ENCODE results near the gene ARRDC4.

Gene ARRDC4, protein sequence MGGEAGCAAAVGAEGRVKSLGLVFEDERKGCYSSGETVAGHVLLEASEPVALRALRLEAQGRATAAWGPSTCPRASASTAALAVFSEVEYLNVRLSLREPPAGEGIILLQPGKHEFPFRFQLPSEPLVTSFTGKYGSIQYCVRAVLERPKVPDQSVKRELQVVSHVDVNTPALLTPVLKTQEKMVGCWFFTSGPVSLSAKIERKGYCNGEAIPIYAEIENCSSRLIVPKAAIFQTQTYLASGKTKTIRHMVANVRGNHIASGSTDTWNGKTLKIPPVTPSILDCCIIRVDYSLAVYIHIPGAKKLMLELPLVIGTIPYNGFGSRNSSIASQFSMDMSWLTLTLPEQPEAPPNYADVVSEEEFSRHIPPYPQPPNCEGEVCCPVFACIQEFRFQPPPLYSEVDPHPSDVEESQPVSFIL

DNA sequence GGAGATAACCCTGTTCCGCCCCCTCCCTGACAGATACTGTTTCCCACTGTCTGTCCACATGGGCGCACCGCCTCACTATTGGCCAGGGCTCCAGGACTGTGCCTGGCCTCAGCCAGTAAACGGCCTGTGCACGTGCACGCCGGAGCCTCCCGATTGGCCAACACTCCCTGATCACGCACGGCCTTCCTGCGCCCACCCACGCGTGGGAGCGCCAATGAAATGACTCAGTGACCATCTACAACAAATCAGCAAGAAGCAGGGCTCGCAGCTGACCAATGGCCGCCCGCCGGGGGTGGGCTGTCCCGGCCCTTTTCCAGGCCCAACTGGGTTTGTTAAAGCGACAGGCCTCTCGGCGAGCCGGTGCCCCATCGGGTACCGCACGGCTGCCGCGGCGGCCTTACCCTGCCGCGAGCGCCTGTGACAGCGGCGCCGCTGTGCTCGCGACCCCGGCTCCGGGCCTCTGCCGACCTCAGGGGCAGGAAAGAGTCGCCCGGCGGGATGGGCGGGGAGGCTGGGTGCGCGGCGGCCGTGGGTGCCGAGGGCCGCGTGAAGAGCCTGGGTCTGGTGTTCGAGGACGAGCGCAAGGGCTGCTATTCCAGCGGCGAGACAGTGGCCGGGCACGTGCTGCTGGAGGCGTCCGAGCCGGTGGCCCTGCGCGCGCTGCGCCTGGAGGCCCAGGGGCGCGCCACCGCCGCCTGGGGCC, at the start of gene ARRDC4:
Gene ARRDC4 (plus strand): TSS at position 340 of the 703 bp plus-strand sequence. CDS start 159 bp downstream, at position 499.
- peak; percentile 99 for DNase-seq (ENCODE audit: low read depth, low spot score)

DNA sequence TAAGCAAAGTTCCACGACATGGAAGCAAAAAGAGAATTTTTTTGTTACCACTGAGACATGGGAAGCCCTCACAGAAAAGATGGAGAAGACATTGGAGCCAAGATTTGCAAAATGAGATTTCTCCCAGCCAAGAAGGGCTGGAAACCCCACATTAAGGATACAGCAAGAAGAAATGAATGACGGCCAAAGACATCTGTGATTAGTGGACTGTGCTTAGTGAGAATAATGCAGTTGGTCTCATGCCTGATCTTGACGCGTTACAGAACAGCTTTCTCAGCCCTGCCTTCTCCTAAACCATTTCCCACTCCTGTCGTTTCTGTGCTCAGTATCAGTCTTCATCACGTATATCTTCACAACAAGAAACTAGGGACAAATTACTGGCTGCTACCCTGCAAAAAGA, 45.8 kb upstream of the ARRDC4 start:
- no peak for DNase-seq (ENCODE audit: low read depth, low spot score)

DNA sequence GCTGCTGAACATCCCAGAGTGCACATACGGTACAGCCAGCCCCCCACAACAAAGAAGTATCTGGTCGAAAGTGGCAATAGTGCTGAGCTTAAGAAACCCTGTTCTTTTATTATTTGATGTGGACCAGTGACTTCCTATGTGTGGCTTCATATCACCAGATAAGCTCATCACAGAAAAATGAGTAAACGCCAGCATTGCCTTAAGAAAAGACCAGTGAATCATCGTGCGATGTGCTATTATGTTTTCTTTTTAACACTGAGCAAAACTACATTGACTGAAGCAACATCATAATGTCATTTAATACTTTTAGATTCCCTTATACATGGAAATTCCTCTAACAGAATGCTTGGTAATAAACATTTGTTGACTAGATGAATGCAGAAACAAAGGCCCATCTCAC, 45.2 kb upstream of the ARRDC4 start:
- no peak for DNase-seq (ENCODE audit: low read depth, low spot score)

DNA sequence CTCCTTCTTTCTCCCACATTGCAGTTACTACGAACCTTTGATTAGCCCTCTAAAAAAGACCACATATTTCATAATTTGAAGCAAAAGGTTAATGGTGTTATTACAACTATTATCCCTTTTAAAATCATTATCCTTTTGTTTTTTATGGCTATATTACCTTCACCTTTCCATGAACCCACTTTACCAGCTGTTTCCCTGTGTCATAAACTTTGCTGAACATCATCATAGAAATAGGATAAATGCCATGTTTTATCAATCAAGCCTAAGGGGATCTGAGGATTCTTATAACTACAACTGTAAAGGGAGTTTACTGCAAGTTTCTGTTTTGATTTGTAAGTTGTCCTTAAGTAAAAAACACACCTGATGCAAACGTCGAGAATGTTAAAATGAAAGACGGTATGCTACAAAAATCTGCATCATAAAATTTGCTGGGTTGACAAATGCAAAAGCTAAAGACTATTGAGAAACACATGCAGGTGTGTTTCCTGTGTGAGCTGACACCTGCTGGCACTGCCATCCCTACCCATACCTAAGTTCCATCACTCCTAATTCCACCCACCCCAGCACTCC, 39.1 kb upstream of the ARRDC4 start:
- no peak for DNase-seq (ENCODE audit: low read depth, low spot score)

DNA sequence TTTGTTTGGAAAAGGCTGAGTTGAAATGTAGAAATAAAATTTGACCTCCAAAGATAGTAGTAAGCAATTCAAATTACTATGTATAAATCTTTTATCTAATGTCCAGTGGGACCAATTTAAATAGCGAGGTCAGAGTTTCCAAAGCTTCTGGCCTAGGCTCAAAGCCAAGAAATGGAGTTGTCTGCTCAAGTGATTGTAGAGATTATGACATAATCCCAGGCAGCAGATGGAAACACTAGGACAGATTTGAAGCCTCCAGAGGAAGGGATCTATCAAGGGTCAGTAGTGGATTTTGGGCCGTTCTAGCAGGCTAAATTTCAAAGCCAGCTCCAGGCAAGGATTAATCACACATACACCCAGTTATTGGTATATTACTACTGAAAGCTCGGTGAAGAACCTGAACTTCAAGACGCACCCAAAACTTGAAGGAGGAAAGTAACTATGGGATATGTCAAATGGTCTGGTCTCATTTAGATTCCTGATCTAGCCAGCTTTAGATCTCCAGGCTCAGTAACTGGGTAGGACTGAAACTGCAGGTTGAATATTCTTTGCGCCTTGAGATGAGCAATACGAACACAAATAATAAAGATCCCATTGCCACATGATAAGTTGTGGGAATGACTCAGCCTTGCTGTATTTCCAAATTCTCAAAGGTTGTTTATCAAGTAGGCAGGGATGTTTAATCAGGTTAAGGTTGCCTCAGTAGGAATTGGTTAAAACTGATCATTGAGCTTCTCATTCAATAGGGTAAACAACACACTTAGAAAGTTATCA, 30.9 kb upstream of the ARRDC4 start:
- DNase-seq (ENCODE audit: low read depth, low spot score), result no peak

DNA sequence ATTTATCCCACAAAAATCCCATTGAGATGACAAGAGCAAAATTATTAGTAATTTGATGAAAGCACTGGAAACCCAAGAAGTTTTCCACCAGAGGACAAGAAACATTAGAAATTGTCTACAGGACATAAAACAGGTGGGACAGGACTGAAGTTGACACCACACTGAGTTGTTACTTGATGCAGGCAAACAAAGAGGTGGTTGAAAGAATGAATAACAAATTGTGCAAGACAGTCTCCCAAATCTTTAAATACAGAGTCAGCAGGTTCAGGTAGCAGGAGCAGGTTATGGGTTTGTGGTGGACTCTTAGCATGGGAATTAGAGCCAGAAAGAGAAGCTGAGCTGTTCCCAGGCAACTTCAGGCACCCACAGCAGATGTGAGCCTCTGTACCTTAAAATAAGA, 30.3 kb upstream of the ARRDC4 start:
- DNase-seq (ENCODE audit: low read depth, low spot score), result no peak

DNA sequence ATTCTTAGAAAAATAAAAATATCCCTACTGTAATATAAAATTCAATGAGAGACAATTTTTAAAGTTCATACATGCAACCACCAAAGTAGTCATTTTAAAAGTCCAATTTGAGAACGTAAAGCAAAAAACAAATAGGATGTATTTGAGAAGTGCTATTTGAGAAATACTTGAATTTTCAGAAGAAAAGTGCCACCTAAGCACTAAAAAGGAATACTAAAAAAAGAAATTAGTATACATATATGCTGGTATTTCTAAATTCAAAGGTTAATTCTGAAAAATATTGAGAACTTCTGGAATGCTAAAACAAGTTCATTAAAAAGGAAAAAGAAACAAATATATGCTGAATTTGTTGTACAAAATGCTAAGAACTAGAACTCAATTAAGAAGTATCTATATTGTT, 29.2 kb upstream of the ARRDC4 start:
- DNase-seq (ENCODE audit: low read depth, low spot score), result no peak

DNA sequence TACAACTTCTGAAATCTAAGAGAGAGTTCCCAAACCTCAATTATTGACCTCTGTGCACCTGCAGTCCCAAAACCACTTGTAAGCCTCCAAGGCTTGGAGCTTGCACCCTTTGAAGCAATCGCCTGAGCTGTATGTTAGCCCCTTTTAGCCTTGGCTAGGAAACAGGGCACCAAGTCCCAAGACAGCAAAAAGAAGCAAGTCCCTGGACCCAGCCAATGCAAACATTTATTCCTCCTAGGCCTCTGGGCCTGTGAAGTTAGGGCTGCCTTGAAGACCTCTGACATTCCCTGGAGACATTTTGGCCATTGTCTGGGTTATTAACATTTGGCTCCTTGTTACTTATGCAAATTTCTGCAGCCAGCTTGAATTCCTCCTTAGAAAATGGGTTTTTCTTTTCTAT, 26.9 kb upstream of the ARRDC4 start:
- DNase-seq (ENCODE audit: low read depth, low spot score), result no peak

DNA sequence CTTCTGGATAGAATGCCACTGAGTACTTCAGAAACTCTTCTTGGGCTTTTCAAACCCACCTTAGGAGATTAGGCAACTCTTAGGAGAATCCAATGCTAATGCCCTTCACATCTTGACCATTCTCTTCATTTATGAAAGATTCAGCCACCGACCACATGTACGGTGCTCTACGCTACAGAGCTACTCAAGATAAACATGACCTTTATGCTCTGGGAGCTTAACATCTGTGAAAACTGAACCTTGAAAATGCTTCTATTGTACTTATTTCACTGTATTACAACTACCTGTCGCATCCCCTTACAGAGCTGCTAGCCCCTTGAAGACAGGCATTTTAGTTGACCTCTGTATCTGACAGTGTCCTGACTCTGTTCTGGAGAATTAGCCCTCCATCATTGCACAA, 19.5 kb upstream of the ARRDC4 start:
- DNase-seq (ENCODE audit: low read depth, low spot score), result no peak

DNA sequence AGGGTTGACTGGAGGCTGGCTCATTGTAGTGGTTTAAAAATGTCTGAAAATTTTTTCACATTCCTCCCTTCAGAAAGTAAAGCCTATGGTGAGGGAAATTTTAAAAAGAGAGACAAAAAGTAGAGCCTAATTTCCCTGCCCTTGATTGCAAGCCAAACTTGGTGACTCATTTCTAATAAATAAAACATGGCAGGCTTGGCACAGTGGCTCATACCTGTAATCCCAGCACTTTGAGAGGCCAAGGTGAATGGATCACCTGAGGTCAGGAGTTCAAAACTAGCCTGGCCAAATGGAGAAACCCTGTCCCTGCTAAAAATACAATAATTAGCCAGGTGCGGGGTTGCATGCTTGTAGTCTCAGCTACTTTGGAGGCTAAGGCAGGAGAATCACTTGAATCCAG, 18.9 kb upstream of the ARRDC4 start:
- no peak for DNase-seq (ENCODE audit: low read depth, low spot score)

DNA sequence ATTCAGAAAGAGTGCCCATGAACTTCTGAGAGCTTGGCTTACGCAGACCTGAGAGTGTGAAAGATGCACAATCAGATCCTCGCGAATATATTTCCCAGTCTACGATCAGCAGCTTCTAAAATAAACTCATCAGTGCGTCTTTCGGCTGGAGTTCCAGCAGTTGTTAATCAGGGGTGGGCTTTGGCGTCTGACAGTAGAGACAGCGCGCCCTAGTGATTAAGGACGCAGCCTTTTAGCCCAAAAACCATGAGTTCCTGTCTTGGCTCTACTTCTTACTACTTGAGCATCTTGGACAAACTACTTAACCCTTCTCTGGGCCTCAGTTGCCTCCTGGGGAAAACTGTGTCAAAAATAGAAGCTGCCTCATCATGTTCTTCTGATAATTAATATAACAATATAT, 15.8 kb upstream of the ARRDC4 start:
- DNase-seq (ENCODE audit: low read depth, low spot score), result no peak

DNA sequence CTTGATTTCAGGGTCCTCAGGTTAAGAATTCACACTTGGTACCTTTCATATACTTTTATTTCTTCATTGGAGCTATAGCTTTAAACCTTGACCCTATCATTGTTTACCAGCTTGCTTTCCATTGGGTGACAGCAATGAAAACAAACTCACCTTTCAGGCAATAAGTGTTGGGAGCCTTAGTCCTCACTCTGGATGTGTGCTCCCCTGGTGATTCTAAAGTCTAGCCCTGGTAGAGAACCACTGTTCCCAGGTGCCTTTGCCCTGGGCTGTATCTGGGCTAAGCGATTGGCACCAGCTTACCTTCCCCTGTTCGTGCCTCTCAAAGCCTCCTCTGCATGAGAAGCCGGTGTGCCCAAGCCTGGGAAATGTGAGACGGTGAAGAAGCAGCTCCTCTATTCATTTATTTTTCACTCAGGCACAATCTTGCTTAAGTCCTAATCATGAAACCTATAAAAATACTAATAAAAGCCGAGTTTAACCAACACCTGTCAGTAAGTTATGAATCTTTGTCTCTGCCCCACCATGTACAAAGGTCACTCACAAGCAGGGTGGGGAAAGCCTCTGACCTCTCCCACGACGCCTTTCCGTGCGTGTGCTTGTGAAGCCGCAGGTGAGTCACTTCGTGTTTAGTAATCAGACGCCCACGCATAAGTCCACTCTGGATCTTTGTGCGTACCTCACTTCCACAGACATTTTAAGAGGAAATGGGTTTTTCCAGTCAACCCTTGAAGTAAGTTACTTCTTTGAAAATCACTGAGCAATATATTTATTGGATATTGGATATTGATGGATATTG, 12.8 kb upstream of the ARRDC4 start:
- DNase-seq (ENCODE audit: low read depth, low spot score), result no peak

DNA sequence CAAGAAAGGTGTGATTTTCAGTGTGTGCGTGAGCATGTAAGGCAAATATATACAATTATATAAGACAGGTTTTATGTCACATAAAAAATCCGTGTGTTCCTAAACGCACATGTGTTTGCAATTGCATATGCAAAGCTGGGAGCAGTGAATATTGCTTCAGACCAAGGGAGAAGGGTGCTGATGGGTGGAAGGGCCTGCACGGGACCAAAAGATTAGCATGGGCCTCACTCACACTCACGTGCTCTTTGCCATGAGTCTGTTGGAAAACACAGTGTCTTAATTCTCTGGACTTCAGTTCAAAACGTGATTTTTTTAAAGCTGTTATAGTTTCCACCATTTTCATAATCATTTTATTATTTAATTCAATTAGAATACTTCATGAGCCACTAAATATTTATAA, 7.2 kb upstream of the ARRDC4 start:
- DNase-seq (ENCODE audit: low read depth, low spot score), result no peak

DNA sequence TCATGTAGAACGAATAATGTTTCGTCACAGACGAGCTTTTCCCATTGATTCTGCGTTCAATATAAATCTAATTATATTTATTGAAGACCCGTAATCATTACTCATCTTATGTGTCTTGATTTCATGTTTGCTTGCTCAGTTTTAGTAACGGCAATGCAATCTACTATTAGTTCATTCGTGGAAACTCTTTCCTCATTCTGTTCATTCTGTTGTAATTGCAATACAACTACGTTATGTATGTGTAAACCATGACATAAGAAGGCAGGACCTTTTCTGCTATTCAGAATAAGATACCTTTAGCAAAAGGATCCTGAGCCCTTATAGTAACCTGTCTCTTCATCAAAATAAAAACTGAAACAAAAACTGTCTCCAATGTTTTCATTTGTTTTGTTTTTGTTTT, 6.8 kb upstream of the ARRDC4 start:
- no peak for DNase-seq (ENCODE audit: low read depth, low spot score)

DNA sequence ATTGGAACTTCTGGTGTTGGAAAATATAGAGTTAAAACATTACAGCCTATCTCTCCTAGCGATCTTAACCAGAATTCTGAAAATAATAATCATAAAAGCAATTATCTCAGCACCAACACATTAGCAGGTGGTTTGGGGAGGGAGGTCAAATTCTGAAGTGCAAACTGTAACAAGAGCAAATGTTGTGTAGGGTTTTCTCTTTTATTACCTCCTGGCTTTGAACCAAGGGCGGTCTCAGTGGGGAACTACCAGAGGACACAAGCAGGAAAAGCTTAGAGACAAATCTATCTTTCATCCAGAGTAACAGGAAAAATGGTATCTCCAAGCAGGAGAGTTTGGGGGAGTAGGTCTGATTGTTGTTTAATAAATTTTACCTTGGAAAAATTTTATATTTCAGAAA, 5.5 kb upstream of the ARRDC4 start:
- no peak for DNase-seq (ENCODE audit: low read depth, low spot score)

DNA sequence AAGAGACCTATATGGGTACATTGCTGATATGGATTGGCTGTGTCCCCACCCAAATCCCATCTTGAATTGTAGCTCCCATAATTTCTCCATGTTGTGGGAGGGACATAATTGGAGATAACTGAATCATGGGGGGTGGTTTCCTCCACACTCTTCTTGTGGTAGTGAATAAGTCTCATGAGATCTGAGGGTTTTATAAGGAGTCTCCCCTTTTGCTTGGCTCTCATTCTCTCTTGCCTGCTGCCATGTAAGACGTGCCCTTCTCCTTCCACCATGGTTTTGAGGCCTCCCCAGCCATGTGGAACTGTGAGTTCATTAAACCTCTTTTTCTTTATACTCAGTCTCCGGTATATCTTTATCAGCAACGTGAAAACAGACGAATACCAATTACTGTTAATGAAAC, 5.0 kb upstream of the ARRDC4 start:
- DNase-seq (ENCODE audit: low read depth, low spot score), result no peak

DNA sequence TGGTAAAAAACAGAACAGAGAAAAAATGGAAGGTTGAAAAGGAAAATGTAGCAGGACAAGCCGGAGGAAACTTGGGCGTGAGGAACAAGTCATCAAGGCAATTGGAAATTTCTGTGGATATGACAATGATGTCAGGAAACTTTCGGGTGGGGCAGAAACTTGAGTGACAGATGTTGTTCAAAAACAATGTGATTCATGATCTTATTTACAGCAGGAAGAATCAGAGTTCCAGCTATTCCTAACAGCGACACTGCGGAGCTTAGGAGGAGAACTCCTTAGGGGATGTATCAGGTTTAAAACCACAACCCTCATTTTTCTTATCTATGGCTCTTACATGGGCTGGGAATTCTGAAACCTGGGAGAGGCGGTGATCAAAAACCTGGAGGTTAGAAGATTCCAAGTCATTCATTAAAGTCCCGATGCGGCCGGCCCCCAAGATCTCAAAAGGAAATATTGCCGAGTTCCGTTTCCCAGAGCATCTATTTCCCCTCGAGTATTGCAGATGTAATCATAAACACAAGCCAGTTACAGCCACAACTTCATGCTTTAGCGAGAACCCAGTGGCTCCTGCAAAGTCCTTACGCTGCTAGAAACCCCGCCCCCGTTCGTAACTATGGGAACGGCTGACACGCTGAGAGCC, 659 bp upstream of the ARRDC4 start:
- no peak for DNase-seq (ENCODE audit: low read depth, low spot score)

DNA sequence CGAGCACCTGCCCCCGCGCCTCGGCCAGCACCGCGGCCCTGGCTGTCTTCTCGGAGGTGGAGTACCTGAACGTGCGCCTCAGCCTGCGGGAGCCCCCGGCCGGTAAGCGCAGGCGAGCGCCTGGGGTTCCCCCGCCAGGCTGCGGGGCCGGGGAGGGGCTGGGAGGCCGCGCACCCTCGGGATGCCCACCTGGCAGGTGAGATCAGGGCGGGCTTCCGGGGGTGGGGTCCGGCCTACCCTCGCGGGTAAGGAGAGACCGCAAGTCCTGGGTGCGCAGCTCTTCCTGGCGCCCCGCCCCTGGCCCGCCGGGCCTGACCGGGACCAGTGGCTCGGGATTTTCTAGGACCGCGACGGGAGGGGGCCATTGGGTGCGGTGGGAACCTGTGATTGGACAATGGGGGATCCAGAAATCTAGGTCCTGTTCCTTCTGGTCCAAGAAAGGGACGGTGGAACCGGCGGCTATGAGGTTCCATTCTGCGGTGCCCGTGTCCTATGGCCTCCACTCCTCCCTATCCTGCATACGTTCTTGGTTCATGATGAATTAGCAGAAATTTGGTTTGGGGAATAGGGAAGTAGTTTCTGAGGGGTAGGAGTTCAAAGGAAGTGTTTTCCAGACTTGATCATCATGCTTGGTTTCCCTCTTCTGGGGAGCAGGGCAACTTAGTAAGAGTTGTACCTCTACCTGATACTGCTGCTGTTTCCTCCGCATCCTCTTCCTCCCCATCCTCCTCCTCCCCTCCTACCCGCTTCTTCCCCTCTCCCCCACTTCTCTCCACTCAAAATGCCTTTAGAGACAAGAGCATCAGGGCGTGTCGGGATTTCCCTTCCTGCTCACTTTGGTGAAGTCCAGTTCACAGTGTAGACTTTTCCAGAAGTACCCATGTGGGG, 808 bp downstream of the ARRDC4 start:
- no peak for DNase-seq (ENCODE audit: low read depth, low spot score)

DNA sequence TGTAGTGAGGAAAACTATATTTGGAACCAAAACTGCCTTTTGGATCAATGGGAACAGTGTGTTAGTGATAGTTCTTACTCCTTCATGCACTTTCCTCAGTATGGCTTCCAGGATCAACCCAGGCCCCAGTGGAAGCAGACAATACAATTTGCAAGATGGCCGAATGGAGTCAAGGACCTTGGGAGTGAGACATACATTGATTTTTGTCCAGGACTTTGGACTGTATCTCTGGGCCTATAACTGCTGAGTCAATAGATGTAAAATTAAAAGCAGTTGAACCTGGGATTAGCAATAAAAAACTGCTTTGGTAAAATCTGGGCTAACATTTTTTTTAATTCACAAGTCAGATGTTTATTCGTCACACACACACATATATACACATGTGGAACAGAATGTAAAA, 1.8 kb downstream of the ARRDC4 start:
- DNase-seq (ENCODE audit: low read depth, low spot score), result no peak

DNA sequence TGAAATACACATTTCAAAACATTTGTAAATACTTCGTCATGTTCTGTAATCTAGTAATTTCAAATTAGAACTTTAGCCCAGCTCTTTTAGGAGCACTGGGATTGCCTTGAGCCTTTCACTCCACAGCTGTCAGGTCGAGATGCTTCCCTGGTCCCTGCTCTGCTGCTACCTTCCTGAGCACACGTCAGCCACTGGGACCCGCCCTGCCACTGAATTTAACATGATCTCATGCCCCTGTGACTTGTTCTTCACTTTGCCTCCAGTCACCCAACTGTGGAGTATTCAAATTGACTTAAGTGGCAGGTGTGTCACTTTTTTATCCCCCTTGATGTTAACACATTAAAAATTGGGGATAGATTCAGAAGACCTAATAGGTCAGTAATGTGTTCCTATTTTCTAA, 3.3 kb downstream of the ARRDC4 start:
- no peak for DNase-seq (ENCODE audit: low read depth, low spot score)

All from smooth muscle cell of the brain vasculature (primary cell).